GM21576 (cell line): ENCODE results near the gene PPP1R37.
A peak's percentile ranks its signal among the peaks of the same experiment; 100 is the strongest.

ENCODE experiments used
- ATAC-seq: cut with Tn5 transposase; IDR thresholded peaks from one replicate; pipeline ENCODE4 v1.9.1; 2021; ENCODE audit warnings: mild to moderate bottlenecking, moderate library complexity; ENCODE audit not compliant: unreplicated experiment

PPP1R37 gene

GRCh38 chr19:45136507-45137178 is 43.7 kb downstream of the PPP1R37 start:
- no peak for ATAC-seq

- peak; percentile 69 for ATAC-seq
Observed at GRCh38 chr19:45137179-45137761, 44.3 kb downstream of the PPP1R37 start.

GRCh38 chr19:45138303-45138751 is 45.3 kb downstream of the PPP1R37 start:
- ATAC-seq, result no peak

- no peak for ATAC-seq
Observed at GRCh38 chr19:45139286-45140143, 46.5 kb downstream of the PPP1R37 start.

- ATAC-seq, result no peak
Observed at GRCh38 chr19:45140144-45140503, 47.1 kb downstream of the PPP1R37 start.

GRCh38 chr19:45140533-45140932 is 47.6 kb downstream of the PPP1R37 start:
- ATAC-seq, result no peak

GRCh38 chr19:45141203-45141900 is 48.4 kb downstream of the PPP1R37 start:
- ATAC-seq, result no peak

GRCh38 chr19:45142016-45142725 is 49.2 kb downstream of the PPP1R37 start:
- ATAC-seq, result no peak

- no peak for ATAC-seq
Observed at GRCh38 chr19:45142726-45143110, 49.7 kb downstream of the PPP1R37 start.

- no peak for ATAC-seq
Observed at GRCh38 chr19:45144431-45145269, 51.7 kb downstream of the PPP1R37 start.

- ATAC-seq, result no peak
Observed at GRCh38 chr19:45145270-45146189, 52.6 kb downstream of the PPP1R37 start.

GRCh38 chr19:45146251-45146650 is 53.3 kb downstream of the PPP1R37 start:
- ATAC-seq, result no peak

- ATAC-seq, result no peak
Observed at GRCh38 chr19:45146741-45147205, 53.8 kb downstream of the PPP1R37 start.

GRCh38 chr19:45147835-45148676 is 55.1 kb downstream of the PPP1R37 start:
- no peak for ATAC-seq

GRCh38 chr19:45149129-45149528 is 56.1 kb downstream of the PPP1R37 start:
- no peak for ATAC-seq

- ATAC-seq, result no peak
Observed at GRCh38 chr19:45150180-45150579, 57.2 kb downstream of the PPP1R37 start.

- no peak for ATAC-seq
Observed at GRCh38 chr19:45150751-45151281, 57.8 kb downstream of the PPP1R37 start.
